HG03060 (cell line): ENCODE results near the gene GGPS1.
"Not testable (repeated sequence)": the region's sequence is repeated elsewhere in the genome, so short reads cannot be mapped to it uniquely, and the experiment has no call there.

Experiments used
- ATAC-seq: cut with Tn5 transposase; IDR thresholded peaks from one replicate; pipeline ENCODE4 v1.9.1; 2021; ENCODE audit warnings: low read depth, moderate number of reproducible peaks; ENCODE audit not compliant: unreplicated experiment

GGPS1 gene

GRCh38 chr1:235304549-235305451, 23.6 kb upstream of the GGPS1 start:
- no peak for ATAC-seq

- ATAC-seq, result no peak
Measured at GRCh38 chr1:235307158-235308124, 20.9 kb upstream of the GGPS1 start.

DNA sequence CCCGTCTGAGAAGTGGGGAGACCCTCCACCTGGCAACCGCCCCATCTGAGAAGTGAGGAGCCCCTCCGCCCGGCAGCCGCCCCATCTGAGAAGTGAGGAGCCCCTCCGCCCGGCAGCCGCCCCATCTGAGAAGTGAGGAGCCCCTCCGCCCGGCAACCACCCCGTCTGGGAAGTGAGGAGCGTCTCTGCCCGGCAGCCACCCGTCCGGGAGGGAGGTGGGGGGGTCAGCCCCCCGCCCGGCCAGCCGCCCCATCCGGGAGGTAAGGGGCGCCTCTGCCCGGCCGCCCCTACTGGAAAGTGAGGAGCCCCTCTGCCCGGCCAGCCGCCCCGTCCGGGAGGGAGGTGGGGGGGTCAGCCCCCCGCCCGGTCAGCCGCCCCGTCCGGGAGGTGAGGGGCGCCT, 19.2 kb upstream of the GGPS1 start:
- ATAC-seq, result not testable (repeated sequence)

DNA sequence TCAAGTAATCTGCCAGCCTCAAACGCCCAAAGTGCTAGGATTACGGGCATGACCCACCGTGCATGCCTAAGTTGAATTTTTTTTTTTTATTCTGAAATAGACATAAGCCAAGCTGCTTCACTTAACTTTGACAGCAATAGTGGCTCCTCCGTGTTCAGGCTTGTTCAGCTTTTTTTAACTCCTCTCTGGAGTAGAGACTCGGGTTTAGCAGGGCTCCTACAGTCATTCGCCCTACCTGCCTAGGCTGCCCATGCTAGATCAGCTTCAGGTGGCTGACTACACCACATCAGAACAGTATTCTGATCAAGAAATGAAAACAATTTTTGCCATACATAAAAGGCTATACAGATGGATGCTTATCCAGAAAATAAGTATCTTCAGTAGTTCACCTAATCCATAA, 15.1 kb upstream of the GGPS1 start:
- ATAC-seq, result no peak

- ATAC-seq, result no peak
Measured at GRCh38 chr1:235313931-235314678, 14.3 kb upstream of the GGPS1 start.

- ATAC-seq, result no peak
Measured at GRCh38 chr1:235315173-235315572, 13.2 kb upstream of the GGPS1 start.

DNA sequence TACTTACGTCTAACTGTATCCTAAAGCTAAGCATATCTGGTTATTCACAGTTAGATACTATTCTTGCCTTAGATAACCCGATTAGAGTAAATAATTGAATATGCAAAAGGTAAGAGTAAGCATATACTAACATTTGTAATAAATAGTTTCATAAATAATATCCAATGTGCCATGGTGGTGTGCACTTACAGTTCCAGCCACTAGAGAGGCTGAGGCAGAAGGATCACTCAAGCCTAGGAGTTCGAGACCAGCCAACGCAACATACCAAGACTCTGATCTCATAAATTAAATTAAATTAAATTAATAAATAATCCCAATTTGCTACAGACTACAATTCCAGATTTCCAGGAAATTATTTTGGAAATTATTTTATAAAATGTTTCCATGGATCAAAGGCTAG, 12.6 kb upstream of the GGPS1 start:
- ATAC-seq, result no peak

DNA sequence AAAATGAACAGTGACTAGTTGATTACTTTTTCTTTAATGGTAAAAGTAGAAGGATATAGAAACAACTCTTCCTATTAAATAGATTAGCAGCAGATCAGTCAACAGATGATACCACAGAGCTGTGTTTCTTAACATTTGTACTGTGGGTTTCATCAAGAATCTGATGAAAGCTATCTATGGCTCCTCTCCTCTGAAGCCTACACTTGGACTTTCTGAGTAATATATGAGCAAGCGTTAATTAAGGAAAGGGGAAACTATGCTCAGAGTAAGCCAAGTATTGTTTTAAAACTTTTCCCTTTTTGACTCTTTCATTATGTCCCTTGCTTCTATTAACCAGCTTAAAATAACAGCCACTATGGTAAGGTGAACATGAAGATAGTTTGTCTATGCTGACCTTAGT, 11.2 kb upstream of the GGPS1 start:
- ATAC-seq, result no peak

DNA sequence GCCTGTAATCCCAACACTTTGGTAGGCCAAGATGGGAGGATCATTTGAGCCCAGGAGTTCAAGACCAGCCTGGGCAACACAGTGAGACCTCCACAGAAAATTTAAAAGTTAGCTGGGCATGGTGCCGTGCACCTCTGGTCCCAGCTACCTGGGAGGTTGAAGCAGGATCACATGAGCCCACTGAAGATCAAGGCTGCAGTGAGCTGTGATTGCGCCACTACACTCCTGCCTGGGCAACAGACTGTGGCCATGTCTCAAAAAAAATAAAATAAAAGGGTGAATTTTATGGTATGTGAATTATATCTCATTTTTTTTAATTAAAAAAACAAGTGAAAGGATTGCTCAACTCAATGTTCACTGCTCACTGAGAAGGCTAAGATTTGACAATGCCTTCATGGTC, 9.1 kb upstream of the GGPS1 start:
- ATAC-seq, result no peak

DNA sequence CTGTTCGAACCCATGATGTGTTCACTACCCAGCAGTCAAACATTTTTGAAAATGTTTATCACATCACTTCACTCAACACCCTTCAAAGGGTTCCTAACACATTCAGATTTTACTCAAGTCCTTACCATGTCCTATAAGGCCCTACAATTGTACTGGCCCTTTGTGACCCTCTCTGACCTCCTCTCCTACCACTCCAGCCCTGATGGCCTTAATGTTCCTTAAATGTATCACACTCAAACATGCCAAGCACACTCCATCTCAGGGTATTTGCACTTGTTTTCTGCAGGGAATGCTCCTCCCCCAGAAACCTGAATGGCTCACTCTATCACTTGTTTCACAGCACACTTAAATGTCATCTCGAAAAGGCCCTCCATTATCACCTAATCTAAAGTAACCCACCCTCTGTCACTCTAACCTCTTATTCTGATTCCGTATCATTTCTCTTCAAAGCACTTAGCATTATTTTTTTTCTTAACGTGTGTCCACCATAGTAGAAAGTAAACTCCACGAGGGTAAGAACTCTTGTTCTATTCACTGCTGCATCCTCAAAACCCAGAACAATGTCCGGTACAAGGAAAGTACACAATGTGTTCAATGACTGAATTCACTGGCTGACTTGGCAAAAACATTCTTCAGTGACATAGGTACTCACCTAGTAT, 7.7 kb upstream of the GGPS1 start:
- no peak for ATAC-seq

- no peak for ATAC-seq
Measured at GRCh38 chr1:235324296-235324695, 4.1 kb upstream of the GGPS1 start.

DNA sequence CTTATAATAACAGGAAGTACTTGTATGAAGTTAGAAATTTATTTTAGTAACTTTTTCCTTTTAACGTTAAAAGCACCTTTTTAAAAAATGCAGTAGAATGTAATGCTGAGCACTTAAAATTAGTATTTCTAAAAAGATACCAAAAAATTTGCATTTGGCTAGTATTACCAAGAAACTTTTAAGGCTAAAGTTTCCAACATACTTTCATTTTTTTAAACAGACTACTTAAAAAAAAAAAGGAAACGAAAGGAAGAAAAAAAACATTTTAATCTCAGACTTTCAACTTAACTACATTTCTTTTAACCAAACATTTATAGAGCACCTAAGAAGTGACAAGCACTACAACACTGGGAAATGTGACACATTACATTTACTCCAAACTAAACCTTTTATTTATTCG, 3.2 kb upstream of the GGPS1 start:
- ATAC-seq, result no peak

DNA sequence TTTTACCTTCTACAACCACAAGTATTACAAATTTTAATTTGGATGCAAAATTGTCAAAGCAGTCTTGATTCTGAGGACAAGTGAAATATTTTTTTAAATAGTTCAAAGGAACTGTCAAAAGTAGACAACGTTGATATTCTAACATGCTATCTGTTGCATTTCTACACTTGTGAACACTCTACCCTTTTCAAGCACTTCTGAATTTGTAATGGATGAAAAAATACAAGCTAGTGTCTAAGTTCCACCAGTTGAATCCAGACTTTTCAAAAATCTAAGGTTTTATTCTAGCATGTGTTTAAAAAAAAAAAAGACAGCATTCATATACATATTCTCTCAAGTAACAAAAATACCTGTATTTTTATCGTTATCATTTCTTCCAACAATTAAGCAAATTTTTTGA, 2.5 kb upstream of the GGPS1 start:
- no peak for ATAC-seq

GRCh38 chr1:235326719-235327558, 1.4 kb upstream of the GGPS1 start:
- no peak for ATAC-seq

GRCh38 chr1:235327559-235328270, 655 bp upstream of the GGPS1 start, which contains the start of gene ARID4B:
Gene ARID4B, minus strand, starts transcription at chr1:235328179. Its CDS starts 1,260 bp downstream, at chr1:235326919.
- ATAC-seq, result no peak

DNA sequence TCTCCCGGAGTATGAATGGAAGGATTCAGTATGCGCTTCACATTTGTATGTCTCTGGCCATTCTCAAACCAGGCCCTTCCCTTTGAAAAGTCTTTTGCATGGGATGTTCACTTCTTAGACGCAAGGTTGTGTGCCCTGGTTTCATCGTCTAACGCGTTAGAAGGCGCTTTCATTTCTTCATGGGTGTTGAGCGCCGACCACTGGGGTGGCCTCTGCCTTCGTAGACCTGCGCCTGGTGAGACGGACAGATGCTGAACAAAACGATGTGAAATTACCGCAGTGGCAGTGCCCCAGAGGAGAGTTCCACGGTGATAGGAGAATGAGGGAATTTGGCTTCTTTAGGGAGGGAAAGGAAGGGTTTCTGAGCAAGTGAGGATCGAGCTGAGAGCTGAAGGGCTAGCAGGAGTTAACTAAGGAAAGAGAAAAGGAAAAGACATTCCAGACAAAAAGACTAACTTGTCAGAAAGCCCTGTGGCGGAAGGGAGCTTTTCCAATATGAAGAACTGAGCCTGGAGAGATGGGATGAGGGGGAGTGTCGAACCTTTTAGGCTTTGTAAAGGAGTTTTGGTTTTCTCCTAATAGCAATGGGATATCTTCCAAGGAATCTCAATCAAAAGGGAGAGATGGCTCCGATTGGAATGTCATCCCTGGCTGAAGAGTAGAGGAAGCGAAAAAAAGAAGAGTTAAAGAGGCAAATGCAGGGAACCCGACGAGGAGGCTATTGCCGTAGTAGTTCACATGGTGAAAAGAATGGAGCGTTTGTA, 951 bp downstream of the GGPS1 start:
- ATAC-seq, result peak; percentile 11

DNA sequence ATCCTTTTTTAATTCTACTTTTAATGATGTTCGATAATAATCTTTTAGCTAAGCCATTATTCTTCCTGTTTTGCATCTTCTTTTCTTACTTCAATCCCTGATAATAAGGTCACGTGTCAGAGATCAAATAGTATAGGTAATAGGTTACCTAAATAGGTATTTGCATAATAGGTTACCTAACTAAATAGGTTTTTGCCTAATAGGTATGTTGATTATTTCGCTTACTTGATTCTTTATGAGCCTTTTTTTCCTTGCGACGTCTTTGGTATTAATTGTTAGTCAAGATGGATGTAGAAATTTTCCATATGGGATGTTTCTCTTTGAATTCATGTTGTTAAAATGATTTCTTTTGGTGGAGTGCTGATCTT, 2.5 kb downstream of the GGPS1 start:
- ATAC-seq, result no peak

GRCh38 chr1:235331401-235331800, 3.0 kb downstream of the GGPS1 start:
- no peak for ATAC-seq
